ENCODE measurements around the gene CNNM2.

DNA sequence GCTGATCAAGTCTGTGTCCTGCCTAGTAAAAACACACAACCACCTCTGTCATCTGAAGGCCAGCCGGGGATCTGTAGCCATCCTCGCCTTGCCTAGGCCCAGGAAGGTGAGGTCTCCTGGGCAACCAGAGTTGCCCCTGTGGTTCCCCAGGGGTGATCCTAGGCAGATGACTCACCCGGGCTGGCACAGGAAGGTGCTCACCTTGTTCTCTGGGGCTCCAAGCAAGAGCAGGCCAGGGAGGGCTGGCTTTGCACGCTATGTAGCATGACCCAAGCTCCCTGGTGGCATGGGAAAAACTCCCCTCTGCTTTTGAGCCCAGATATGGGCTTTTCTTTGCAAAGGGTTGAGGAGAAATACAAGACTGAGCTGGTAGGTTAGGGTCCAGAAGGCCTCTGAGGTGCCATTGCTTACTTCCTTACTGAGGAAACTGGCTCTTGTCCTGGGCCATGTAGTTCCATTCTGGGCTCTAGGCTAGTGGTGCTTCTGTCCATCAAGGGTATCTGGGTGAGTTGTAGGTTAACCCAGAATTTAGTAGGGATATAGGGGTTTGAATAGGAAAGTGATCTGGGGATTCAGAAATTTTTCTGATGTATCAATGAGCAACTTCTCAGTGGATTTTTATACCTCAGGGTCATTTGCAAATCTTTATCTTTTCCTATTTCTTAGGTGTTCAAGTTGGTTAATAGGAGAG, 162.9 kb downstream of the CNNM2 start:
- TF ChIP-seq, protein P1, sequence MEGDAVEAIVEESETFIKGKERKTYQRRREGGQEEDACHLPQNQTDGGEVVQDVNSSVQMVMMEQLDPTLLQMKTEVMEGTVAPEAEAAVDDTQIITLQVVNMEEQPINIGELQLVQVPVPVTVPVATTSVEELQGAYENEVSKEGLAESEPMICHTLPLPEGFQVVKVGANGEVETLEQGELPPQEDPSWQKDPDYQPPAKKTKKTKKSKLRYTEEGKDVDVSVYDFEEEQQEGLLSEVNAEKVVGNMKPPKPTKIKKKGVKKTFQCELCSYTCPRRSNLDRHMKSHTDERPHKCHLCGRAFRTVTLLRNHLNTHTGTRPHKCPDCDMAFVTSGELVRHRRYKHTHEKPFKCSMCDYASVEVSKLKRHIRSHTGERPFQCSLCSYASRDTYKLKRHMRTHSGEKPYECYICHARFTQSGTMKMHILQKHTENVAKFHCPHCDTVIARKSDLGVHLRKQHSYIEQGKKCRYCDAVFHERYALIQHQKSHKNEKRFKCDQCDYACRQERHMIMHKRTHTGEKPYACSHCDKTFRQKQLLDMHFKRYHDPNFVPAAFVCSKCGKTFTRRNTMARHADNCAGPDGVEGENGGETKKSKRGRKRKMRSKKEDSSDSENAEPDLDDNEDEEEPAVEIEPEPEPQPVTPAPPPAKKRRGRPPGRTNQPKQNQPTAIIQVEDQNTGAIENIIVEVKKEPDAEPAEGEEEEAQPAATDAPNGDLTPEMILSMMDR (IDR thresholded peaks at IDR 0.05), result no peak
- no peak for TF ChIP-seq POLR2A (IDR thresholded peaks at IDR 0.05)

Measured in right lobe of liver (tissue), 4 donors.